ENCODE data around the gene TBC1D22A. TPM values are rescaled to one million over a fixed set of nuclear protein-coding genes. Genes with fewer than 3 reads are reported as not detected.

The TBC1D22A gene
- total and polyA plus RNA-seq, 2 experiments from 2014 or later = 9.6 to 13.3 TPM

DNA sequence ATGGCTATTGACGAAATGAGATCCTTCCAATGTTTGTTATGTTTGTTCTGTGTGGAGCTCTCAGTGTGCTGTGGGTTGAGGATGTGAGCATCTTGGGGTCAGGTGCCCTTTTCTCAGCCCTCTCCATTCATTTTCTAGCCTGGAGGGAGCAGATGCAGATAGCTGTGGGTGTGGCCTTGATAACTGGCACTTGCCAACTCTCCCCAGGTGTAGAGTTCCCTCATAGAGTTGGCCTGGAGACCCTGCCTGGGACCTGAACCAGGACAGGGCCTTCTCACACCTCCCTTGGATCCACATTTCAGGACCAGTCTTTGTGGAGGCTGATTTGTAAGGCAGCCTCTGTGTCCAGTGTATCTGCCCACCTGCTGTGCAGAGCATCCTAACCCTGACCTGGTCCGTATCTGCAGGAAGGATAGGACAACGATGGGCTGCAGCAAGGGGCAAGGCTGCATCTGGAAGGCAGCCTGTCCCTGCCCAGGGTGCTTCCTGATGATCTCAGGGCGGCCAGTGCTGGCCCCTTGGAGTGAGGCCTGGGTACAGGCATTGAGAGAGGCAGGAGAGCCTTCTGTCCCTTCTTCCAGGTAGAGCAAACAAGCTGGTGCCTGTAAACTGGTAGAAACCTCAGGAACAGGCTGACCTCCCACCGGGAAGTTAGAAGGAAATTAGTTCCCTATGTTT, 245.9 kb downstream of the TBC1D22A start (continued):
- TF ChIP-seq, protein P1, sequence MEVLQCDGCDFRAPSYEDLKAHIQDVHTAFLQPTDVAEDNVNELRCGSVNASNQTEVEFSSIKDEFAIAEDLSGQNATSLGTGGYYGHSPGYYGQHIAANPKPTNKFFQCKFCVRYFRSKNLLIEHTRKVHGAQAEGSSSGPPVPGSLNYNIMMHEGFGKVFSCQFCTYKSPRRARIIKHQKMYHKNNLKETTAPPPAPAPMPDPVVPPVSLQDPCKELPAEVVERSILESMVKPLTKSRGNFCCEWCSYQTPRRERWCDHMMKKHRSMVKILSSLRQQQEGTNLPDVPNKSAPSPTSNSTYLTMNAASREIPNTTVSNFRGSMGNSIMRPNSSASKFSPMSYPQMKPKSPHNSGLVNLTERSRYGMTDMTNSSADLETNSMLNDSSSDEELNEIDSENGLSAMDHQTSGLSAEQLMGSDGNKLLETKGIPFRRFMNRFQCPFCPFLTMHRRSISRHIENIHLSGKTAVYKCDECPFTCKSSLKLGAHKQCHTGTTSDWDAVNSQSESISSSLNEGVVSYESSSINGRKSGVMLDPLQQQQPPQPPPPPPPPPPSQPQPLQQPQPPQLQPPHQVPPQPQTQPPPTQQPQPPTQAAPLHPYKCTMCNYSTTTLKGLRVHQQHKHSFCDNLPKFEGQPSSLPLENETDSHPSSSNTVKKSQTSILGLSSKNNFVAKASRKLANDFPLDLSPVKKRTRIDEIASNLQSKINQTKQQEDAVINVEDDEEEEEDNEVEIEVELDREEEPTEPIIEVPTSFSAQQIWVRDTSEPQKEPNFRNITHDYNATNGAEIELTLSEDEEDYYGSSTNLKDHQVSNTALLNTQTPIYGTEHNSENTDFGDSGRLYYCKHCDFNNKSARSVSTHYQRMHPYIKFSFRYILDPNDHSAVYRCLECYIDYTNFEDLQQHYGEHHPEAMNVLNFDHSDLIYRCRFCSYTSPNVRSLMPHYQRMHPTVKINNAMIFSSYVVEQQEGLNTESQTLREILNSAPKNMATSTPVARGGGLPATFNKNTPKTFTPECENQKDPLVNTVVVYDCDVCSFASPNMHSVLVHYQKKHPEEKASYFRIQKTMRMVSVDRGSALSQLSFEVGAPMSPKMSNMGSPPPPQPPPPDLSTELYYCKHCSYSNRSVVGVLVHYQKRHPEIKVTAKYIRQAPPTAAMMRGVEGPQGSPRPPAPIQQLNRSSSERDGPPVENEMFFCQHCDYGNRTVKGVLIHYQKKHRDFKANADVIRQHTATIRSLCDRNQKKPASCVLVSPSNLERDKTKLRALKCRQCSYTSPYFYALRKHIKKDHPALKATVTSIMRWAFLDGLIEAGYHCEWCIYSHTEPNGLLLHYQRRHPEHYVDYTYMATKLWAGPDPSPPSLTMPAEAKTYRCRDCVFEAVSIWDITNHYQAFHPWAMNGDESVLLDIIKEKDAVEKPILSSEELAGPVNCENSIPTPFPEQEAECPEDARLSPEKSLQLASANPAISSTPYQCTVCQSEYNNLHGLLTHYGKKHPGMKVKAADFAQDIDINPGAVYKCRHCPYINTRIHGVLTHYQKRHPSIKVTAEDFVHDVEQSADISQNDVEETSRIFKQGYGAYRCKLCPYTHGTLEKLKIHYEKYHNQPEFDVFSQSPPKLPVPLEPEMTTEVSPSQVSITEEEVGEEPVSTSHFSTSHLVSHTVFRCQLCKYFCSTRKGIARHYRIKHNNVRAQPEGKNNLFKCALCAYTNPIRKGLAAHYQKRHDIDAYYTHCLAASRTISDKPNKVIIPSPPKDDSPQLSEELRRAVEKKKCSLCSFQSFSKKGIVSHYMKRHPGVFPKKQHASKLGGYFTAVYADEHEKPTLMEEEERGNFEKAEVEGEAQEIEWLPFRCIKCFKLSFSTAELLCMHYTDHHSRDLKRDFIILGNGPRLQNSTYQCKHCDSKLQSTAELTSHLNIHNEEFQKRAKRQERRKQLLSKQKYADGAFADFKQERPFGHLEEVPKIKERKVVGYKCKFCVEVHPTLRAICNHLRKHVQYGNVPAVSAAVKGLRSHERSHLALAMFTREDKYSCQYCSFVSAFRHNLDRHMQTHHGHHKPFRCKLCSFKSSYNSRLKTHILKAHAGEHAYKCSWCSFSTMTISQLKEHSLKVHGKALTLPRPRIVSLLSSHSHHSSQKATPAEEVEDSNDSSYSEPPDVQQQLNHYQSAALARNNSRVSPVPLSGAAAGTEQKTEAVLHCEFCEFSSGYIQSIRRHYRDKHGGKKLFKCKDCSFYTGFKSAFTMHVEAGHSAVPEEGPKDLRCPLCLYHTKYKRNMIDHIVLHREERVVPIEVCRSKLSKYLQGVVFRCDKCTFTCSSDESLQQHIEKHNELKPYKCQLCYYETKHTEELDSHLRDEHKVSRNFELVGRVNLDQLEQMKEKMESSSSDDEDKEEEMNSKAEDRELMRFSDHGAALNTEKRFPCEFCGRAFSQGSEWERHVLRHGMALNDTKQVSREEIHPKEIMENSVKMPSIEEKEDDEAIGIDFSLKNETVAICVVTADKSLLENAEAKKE (CRISPR knock-in tag; IDR thresholded peaks at IDR 0.05) = no peak
- TF ChIP-seq, protein P2, sequence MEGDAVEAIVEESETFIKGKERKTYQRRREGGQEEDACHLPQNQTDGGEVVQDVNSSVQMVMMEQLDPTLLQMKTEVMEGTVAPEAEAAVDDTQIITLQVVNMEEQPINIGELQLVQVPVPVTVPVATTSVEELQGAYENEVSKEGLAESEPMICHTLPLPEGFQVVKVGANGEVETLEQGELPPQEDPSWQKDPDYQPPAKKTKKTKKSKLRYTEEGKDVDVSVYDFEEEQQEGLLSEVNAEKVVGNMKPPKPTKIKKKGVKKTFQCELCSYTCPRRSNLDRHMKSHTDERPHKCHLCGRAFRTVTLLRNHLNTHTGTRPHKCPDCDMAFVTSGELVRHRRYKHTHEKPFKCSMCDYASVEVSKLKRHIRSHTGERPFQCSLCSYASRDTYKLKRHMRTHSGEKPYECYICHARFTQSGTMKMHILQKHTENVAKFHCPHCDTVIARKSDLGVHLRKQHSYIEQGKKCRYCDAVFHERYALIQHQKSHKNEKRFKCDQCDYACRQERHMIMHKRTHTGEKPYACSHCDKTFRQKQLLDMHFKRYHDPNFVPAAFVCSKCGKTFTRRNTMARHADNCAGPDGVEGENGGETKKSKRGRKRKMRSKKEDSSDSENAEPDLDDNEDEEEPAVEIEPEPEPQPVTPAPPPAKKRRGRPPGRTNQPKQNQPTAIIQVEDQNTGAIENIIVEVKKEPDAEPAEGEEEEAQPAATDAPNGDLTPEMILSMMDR (conservative IDR thresholded peaks at IDR 0.05; ENCODE audit: low read depth in 2 of 2) = no peak
- TF ChIP-seq NANOG (IDR thresholded peaks at IDR 0.05; ENCODE audit: borderline replicate concordance) (no peak), JUNB (IDR thresholded peaks at IDR 0.05; ENCODE audit: unreplicated experiment) (no peak), EZH2 (IDR thresholded peaks at IDR 0.05; ENCODE audit: low read depth, unreplicated experiment) (no peak), CREB1 (CRISPR knock-in tag; IDR thresholded peaks at IDR 0.05; ENCODE audit: low read depth) (no peak)
- TF ChIP-seq, protein P3, sequence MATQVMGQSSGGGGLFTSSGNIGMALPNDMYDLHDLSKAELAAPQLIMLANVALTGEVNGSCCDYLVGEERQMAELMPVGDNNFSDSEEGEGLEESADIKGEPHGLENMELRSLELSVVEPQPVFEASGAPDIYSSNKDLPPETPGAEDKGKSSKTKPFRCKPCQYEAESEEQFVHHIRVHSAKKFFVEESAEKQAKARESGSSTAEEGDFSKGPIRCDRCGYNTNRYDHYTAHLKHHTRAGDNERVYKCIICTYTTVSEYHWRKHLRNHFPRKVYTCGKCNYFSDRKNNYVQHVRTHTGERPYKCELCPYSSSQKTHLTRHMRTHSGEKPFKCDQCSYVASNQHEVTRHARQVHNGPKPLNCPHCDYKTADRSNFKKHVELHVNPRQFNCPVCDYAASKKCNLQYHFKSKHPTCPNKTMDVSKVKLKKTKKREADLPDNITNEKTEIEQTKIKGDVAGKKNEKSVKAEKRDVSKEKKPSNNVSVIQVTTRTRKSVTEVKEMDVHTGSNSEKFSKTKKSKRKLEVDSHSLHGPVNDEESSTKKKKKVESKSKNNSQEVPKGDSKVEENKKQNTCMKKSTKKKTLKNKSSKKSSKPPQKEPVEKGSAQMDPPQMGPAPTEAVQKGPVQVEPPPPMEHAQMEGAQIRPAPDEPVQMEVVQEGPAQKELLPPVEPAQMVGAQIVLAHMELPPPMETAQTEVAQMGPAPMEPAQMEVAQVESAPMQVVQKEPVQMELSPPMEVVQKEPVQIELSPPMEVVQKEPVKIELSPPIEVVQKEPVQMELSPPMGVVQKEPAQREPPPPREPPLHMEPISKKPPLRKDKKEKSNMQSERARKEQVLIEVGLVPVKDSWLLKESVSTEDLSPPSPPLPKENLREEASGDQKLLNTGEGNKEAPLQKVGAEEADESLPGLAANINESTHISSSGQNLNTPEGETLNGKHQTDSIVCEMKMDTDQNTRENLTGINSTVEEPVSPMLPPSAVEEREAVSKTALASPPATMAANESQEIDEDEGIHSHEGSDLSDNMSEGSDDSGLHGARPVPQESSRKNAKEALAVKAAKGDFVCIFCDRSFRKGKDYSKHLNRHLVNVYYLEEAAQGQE (IDR thresholded peaks at IDR 0.05; ENCODE audit: unreplicated experiment) = no peak
